SKM-1 treated with dmso at 0.1 percent for 144 hours (cell line): ENCODE data around the gene CYTH4.
"Not testable (repeated sequence)": the region's sequence is repeated elsewhere in the genome, so short reads cannot be mapped to it uniquely, and the experiment has no call there.

Experiments used
- DNase-seq: peaks from one replicate; lab custom pipeline; 2025; ENCODE audit not compliant: unreplicated experiment; lab: John Stamatoyannopoulos, UW

CYTH4 gene, protein sequence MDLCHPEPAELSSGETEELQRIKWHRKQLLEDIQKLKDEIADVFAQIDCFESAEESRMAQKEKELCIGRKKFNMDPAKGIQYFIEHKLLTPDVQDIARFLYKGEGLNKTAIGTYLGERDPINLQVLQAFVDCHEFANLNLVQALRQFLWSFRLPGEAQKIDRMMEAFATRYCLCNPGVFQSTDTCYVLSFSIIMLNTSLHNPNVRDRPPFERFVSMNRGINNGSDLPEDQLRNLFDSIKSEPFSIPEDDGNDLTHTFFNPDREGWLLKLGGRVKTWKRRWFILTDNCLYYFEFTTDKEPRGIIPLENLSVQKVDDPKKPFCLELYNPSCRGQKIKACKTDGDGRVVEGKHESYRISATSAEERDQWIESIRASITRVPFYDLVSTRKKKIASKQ

DNA sequence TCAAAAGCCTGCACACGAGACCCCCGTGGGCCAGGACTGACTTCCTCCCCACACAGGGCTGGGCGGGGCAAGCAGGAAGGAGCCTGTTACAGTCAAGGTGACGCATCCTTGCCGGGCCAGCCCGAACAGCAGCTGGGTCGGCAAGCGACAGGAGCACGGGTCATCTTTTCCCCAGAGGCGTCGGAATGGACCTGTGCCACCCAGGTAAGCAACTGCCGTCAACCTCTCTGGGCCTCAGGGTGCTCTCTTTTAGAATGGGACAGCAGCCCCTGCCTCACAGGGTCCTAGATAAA, at the start of gene CYTH4:
Gene CYTH4, plus strand, starts transcription at position 124 of the 293 bp plus-strand sequence. Its CDS starts 62 bp downstream, at position 186.
- DNase-seq = peak; percentile 48

DNA sequence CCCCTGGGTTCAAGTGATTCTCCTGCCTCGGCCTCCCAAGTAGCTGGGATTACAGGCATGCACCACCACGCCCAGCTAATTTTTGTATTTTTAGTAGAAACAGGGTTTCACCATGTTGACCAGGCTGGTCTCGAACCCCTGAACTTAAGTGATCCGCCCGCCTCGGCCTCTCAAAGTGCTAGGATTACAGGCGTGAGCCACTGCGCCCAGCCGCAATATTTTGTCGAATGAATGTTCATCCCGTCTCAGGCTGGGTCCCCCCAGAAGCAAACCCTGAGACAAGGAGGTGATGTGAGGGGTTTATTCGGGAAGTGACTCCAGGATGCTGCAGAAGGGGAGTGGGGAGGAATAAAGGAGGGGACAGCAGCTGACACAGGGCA, 48.9 kb upstream of the CYTH4 start:
- DNase-seq = not testable (repeated sequence)

DNA sequence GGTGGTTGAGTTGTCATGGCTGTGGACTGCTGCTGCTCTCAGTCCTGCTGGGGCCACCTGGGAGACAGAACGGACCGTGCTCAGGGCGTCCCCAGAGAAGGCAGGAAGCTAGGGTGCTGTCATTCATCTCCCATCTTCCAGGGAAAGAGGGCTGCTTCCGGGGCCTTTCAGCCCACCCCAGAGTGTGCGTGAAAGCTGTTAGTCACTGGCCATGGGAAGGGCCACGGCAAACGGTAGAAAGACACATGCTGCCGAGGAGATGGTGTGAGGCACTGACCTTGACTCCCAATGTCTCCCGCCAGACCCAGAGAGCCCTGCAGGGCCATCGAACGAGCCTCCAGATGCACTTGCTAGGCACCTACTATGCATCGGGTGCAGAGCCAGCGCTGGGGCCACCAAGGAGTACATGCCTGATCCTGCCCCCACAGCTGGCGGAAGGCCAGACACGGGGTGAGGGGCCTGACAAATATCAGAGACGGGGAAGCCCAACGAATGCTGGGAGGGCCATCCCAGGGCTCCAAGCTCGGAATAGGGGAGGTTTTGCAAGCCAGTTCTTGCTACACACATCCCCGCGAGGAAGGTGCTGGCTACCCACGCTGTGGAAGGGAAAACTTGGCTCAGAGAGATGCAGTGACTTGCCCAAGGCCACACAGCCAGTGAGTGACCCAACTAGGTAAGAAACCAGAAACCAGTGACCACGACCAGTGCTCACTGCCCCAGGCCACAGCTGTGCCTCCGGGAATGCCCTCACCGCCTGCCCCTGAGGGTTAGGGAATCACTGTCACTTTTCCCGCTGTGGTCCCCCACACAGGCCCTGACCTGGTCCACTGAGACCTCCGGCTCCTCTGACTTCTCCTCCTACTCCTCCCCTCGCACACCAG, 48.3 kb upstream of the CYTH4 start:
- DNase-seq = no peak

DNA sequence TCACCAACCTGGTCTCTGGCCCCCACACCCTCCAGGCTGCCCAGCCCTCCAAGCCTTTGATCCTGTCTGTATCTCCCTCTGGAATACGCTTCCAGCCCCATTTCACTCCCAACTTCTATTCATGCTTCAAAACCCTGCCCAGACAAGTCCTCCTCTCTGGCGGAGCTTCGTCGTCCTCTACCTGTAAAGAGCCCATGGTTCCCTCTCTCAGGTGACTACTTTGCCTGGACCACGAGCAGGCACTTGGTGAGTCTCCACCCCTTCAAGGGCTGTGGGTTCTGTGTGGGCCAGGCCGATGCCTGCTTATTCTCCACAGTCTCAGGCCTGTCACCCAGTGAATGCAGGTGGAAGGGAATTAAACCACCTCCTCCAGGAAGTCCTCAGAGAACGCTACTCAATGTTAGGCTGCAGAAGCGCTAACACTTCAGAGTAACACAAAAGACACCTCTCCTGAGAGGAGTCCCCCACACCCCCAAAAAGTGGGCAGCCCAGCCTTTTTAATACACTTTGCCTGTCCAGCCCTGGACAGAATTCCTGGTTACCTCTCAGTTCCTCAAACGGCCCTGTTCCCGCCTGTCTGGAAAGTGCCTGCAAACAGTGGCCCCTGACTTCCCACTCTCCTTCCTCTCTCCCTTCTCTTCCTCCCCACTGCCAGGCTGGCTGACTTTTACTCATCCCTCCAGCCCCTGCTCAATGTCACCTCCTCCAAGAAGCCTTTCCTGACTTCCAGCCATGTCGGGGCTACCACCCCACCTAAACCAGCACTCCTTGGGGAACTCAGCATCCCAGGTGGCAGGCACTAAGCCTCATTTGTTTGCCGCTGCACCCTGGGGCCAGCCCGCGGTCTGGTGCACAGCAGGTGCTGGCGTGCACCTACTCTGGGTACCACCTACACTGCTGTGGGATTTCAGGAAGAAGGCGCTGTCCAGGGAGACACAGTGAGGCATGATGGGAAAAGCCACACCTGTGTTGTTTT, 47.3 kb upstream of the CYTH4 start:
- DNase-seq = no peak

DNA sequence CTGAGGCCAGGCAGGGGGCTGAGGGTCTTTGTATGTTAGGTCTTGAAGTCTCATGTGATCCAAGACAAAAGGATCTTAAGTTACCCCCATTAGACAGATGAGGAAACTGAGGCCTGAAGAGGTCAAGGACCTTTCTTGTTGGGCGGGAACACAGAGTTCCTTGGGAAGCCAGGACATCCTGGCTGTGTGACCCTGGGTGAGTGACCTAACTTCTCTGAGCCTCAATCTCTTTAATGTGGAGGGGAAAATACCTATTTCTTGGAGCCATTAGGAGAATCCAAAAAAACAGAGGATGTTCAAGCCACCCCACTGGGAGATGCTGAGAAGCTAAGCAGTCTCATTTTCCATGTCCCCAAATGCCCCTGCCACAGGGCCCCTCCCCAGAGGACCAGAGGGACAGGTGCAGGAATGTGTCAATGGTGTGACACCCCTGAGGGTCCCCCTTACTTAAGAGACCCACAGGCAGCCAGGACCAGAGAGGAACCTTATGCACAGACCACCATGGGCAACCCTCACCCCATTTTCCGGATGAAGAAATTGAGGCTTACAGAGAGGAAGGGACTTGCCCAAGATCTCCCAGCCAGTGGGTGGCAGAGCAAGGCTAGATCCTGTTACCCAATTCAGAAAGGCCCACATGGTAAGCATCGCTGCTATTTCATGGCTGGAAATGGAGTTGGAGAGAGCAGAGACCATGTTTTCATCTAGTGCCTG, 46.3 kb upstream of the CYTH4 start:
- no peak for DNase-seq

DNA sequence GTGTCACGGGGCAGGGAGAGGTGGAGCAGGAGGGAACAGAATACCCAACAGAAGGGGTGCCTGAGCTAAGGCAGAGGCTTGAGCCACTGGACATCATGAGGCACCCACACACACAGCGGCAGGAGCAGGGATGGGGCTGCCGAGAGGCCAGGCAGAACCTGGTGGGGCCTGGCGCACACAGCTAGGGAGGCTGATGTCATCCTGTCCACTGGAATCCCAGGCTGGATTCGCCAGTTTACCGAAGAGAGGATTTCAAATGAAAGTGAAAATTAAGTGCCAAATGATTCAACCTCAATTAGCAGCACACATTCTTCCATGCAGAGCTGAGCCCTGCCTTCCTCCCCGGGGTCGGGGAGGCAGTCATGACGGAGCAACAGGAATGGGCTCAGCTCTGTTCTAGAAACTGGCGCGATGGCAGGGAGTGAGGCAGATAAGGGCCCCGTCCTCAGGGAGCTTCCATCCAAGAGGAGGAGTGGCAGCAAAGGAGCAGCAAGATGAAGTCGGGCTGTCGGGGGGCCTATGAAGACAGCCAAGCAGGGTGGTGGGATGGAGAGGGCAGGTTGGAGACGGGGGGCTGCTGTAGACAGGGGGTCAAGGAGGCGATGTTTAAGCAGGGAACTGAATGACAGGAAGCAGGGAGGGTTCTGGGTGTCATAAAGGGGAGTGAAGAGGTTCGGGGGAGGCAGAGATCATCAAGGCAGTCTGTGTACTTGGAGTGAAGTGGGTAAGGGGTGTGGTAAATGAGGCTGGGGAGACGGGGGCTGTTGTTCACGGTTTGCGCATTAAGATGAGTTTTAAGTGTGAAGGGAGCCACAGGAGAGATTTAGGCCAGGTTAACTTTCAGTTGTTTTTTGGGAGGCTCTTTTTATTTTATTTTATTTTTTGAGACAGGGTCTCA, 44.7 kb upstream of the CYTH4 start:
- DNase-seq = no peak

DNA sequence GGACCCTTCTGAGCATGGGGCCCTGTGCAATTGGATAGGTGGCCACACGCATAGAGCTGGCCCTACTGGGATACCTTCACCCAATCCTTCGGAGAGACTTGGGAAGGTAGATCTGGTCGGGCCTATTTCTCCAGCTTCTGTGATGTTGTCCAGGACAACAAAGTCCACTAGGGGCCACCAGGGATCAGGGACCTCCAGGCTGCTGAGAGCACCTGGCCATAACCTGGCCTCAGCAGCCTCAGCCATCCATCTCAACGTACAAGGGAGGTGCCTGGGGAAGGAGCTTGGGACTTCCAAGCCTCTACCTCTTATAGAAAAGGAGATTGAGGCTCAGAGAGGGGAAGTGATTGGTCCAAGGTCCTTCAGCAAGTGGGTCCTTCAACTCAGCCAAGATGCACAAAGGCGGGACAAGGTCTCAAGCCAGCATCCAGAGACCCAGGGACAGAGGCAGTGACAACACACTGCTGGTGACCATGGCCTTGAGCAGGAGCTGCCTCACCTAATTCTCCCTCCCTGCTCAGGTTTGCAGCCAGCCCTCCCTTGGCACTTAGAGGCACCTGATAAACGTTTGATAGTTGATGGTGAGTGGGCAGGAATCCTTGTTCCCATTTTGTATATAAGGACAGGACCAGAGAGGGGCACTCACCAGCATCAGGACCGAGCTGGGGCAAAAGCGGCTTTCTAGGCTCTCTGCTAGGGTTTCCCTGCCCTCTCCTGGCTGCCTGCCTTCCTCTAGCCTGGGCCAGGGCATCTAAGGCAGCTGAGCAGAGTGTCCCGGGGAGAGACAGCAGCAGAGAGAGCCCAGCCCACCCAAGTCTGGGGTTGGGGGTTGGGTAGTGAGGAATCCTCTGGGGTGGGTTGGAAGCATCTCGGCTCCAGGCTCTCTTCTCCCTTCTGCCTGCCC, 42.7 kb upstream of the CYTH4 start:
- DNase-seq = no peak

DNA sequence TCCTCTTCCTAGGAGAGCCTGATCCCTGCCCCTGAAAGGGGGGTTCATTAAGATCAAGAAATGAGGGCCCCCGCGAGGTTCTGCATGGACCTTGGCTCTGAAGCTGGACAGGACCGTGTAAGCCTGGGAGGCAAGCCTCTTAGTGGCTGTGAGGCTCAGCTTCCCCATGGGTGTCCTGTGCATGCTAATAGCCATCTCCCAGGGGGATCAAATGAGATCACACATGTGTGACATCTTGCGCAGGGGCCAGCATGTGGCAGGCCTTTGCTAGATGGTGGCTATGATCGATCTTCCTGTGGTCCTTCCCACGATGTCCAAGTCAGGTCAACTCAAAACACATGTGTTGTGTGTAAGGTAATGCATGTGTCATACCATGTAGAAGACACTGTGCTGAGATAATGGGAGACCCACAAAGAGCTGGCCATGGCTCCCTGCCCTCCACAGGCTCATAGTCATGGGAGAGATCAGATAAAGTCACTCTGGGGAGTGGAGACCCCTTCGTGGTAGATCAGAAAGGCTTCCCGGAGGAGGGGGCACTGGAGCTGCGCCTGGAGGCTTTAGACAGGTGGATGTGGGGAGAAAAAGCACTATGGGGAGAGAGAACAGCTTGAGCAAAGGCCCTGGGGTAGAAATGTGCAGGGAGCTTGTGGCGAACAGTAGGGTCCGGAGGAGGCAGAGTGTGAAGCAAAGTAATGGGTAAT, 41.9 kb upstream of the CYTH4 start:
- DNase-seq = no peak

DNA sequence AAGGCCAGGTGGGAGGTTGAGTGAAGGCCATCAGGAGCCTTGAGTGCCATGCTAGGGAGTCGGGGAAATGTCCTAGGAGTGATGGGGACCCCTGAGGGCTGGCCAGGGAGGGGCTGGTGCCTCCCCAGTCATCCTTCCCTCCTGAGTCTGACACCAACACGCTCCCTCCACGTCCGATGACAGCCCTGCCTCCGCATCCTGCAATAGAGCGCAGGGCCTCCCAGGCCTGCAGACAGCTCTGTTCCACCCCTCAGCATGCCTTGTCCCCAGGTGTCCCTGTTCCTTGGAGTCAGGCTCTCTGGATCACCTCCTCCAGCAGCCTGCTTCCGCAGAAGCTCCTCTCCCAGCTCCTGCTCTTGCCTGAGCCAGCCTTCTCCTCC, 41.4 kb upstream of the CYTH4 start:
- no peak for DNase-seq

DNA sequence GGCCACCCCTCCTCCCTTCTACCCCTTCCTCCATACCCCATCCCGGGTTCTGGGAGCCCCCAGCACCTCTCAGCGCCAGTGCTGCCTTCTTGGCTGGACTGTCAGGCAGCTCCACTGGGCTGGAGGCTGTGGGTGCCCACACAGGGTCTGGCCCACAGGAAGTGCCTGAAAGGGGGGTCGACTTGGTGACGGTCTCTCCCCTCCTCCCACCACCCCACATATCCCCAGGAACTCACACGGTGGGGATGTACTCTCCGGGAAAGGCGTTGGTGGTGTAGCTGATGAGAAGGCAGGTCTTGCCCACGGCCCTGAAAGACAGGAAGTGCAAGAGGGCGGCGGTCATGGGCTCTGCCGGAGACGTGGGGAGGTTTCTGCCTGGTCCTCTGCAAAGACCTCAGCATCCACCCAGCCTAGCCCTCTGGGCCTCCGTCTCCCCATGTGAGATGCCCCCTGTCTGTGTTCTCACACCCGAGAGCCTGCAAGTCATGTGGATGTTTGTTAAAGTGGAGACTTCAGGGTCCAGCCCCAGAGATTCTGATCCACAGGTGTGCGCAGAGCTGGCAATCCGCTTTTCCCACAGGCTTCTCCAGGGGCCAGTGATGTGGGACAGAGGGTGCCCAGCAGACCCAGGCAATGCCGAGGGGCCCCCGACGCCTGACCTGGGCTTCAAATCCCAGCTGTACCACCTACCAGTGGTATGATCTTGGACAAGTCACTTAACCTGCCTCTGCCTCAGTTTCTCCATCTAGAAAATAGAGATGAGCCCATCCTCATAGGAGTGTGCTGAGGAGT, 40.8 kb upstream of the CYTH4 start:
- no peak for DNase-seq

DNA sequence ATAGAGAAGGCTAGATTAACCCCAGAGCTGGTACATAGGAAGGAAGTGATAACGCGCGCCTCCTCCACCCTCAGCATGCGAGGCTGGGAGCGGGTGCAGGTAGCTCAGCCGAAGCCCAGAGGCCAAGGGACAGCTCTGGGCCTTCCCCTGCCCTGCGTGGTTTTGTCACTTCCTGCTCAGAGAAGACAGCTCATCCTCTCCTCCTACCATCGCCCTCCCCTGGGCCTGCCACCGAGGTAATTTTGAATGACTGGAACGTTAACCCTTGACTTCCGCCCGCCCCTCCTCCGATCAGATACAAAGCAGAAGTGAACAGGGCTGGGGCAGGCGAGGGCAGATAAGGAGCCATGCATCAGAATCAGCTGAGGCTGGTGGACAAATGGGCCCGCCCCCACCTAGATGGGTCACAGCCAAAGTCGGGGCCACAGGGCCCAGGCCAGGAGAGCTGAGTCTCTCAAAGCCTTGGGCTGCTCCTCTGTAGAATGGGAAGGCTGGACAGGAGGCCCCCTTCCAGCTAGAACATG, 39.9 kb upstream of the CYTH4 start:
- peak; percentile 98 for DNase-seq

DNA sequence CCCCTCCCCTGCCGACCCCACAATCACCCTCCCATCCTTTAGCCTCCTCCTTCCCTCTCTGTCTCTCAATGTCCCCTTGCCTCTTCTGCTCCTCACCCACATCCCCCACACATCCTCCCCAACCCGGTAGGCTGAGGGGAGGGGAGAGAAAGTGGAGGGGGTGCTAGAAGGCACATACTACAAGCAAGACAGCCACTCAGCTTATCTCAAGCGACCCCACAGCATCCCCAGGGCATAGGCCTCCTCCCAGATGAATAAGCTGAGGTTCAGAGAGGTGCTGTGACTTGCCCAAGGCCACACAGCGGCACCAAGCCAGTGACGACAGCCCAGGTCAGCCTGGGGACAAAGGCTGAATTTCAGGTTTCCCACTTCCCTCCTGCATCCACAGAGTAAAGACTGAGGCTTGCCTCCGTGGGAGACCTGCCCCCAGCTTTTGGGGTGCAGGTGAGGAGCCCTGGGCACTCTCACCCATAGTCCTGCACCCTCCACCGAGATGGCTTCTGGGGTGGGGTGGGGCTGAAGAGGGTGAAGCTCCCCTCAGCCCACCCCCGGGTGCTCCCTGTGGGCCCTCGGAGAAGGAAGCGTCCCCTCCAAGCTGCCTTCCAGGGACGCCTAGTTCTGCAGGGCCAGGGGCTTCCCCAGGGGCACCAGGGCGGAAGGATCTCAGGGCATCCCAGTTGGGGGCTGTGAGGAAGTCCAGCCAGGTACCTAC, 38.8 kb upstream of the CYTH4 start:
- no peak for DNase-seq

DNA sequence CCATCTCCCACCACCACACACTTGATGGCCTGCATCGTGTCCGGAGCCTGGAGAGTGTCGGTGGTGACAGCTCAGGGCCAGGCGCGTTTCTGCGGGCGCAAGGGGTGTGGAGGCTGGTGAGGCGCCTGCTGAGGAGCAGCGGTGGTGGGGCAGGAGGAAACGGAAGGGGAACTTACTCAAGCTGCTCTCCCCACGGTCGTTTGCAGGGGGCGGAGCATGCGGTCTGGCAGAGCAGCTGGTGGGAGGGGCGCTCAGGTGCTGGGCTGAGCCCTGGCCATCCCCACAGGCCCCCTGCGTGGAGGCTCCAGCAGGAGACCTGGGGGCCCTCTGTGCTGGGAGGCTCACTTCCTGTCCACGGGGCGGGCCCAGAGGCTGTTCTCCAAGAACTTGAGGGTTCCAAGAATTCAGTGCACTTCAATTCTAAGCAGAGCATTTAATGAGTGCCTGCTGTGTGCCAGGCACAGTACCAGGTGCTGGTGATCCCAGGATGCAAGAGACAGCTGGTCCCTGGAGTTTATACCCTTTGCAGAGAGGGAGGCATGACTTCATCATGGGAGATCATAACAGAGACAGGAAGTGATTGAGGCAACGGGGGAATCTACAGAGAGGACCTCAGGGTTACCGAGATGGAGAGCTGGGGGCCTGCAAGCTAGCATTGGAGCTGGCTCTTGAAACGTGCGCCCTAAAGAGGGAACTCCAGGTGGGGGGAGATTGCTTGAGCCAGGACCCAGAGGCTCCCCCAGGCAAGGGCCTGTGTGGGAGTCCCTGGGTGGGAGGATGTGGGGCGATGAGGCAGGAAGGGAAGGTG, 38.0 kb upstream of the CYTH4 start, which contains the start of gene RAC2:
Gene RAC2, minus strand, starts transcription at position 156 of the 808 bp plus-strand sequence. Its CDS starts 121 bp downstream, at position 35.
- DNase-seq = peak; percentile 94

DNA sequence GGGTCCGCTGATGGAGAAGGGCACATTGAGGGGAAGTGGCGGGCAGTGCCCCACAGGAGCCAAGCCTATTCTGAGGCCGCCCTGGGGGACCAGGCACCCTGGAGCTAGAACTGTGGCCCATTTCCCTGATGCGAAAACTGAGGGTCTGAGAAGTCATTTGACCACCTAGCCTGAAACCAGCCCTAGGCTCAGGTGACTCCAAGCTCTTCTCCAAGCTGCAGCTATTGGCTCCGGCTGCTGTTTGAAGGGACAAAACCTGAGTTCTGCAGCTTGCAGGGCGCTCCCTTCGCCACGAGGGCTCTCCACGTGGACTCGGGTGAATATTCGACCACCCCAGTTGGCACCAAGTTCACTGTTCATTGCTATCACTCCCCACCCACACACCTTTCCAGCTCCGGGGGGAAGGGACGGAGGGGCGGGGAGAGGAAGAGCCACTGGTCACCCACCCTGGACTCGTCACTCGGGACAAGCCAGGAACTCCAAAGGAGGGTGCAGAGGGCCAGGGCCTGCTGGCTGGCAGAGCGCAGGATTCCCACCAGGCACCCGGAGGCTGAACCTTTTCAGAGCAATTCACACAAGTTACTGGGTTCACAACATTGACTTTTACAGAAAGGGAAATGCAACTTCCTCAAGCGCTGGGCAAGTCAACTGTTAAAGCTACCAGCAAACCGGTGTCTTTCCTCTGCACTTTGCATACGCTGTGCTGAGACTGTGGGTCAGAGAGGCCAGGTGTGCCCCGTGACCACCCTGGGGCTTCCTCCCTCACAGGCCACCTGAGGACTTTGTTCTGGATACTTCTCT, 37.2 kb upstream of the CYTH4 start:
- DNase-seq = peak; percentile 63
